HCT116 (cell line): ENCODE results near the gene CSNK2B. TPM values are rescaled to one million over a fixed set of nuclear protein-coding genes. Genes with fewer than 3 reads are reported as not detected.

Experiments
- ATAC-seq: fragments of 200-7000 bp; cut with Tn5 transposase; 2 replicates; pipeline ENCODE4 v1.9.1; 2020; ENCODE audit warnings: mild to moderate bottlenecking, moderate library complexity
- BruUV-seq: library from RNA; stranded (reverse); fragments of 400-500 nt; replicated peaks from 2 replicates; lab custom pipeline; 2021; lab: Mats Ljungman, UMichigan
- CTCF ChIA-PET: fragments of 300-600 bp; sonication (Branson Sonifier 250); formaldehyde crosslinking; loops from one replicate; lab custom pipeline; 2021; ENCODE audit warnings: antibody characterized with exemption; lab: Charles Lee
- POLR2A ChIA-PET: fragments of 300-600, 350-600 bp; sonication (Branson Sonifier 250); formaldehyde crosslinking; loops from one replicate; lab custom pipeline; 2021; ENCODE audit warnings: antibody characterized with exemption; lab: Charles Lee
- RAD21 ChIA-PET, 2 experiments: fragments of 300-600 bp; sonication (Branson Sonifier 250); formaldehyde crosslinking; loops; one replicate each; lab custom pipeline; 2023; ENCODE audit warnings: low total read pairs in 2 of 2; ENCODE audit not compliant: uncharacterized antibody in 2 of 2, unreplicated experiment in 2 of 2, low non-redundant PET in 1 of 2; lab: Charles Lee
- DNase-seq: peaks from one replicate; pipeline ENCODE4 v3.0.0-alpha.2; 2010; ENCODE audit warnings: low read depth, low spot score
- H2AFZ ChIP-seq: fragments of 200-600 bp; shearing (Covaris generic), sonication (generic); 2 replicates; pipeline ENCODE4 v1.6.1; 2017; ENCODE audit warnings: low read depth, mixed run types, mixed read lengths, antibody characterized with exemption, low read length; ENCODE audit not compliant: poor library complexity, severe bottlenecking
- H3K27ac ChIP-seq: 2 replicates; pipeline ENCODE4 v1.5.1; 2012; ENCODE audit warnings: low read depth, low read length
- H3K27me3 ChIP-seq: fragments of 200-600 bp; sonication (generic); 2 replicates; pipeline ENCODE4 v1.6.1; 2016; ENCODE audit warnings: mixed run types, low read length, mixed read lengths; ENCODE audit not compliant: insufficient read depth
- H3K36me3 ChIP-seq, 2 experiments: fragments of 200-500 bp in 1 of 2; fragments of 200-600 bp in 1 of 2; sonication (Bioruptor generic) in 1 of 2; sonication (generic) in 1 of 2; 2 replicates each; pipeline versions ENCODE4 v1.5.1 to v1.6.1; 2014 to 2016; ENCODE audit warnings: low read length in 2 of 2, inconsistent platforms in 1 of 2, mixed read lengths in 1 of 2, mixed run types in 1 of 2; ENCODE audit not compliant: insufficient read depth in 2 of 2, control insufficient read depth in 1 of 2
- H3K4me1 ChIP-seq, 2 experiments: fragments of 200-600 bp in 1 of 2; sonication (generic) in 1 of 2; 2 replicates each; pipeline versions ENCODE4 v1.5.1 to v1.6.1; 2012 to 2017; ENCODE audit warnings: low read length in 2 of 2, inconsistent platforms in 1 of 2, mild to moderate bottlenecking in 1 of 2, mixed read lengths in 1 of 2, mixed run types in 1 of 2, moderate library complexity in 1 of 2; ENCODE audit not compliant: insufficient read depth in 2 of 2, control insufficient read depth in 1 of 2
- H3K4me2 ChIP-seq: fragments of 200-600 bp; sonication (generic); 2 replicates; pipeline ENCODE4 v1.6.1; 2017; ENCODE audit warnings: mixed run types, low read length, mixed read lengths
- H3K4me3 ChIP-seq, 2 experiments: fragments of 200-600 bp in 1 of 2; sonication (generic) in 1 of 2; replicated peaks in 1 of 2; 2 replicates each; pipeline ENCODE4 v1.5.1; 2011 to 2016; ENCODE audit warnings: low read length in 2 of 2, control low read depth in 1 of 2, low read depth in 1 of 2, mild to moderate bottlenecking in 1 of 2, mixed read lengths in 1 of 2, mixed run types in 1 of 2
- H3K79me2 ChIP-seq: fragments of 200-600 bp; sonication (generic); 2 replicates; pipeline ENCODE4 v1.6.1; 2017; ENCODE audit warnings: mild to moderate bottlenecking, mixed run types, low read length, moderate library complexity, mixed read lengths; ENCODE audit not compliant: insufficient read depth
- H3K9ac ChIP-seq: fragments of 200-600 bp; sonication (generic); 2 replicates; pipeline ENCODE4 v1.6.1; 2016; ENCODE audit warnings: low read length, mixed read lengths
- H3K9me2 ChIP-seq: fragments of 200-600 bp; sonication (generic), shearing (Covaris generic); 2 replicates; pipeline ENCODE4 v1.6.1; 2017; ENCODE audit warnings: mixed run types, mild to moderate bottlenecking, moderate library complexity; ENCODE audit not compliant: insufficient read depth
- H3K9me3 ChIP-seq, 2 experiments: fragments of 200-500 bp in 1 of 2; fragments of 200-600 bp in 1 of 2; sonication (Bioruptor generic) in 1 of 2; sonication (generic) in 1 of 2; 2 replicates each; pipeline ENCODE4 v1.6.1; 2014 to 2017; ENCODE audit warnings: low read length in 2 of 2, mixed read lengths in 2 of 2, inconsistent platforms in 1 of 2, low read depth in 1 of 2, mild to moderate bottlenecking in 1 of 2, mixed run types in 1 of 2, moderate library complexity in 1 of 2; ENCODE audit not compliant: control insufficient read depth in 1 of 2, insufficient read depth in 1 of 2
- H4K20me1 ChIP-seq: fragments of 200-600 bp; sonication (generic), shearing (Covaris generic); 2 replicates; pipeline ENCODE4 v1.6.1; 2017; ENCODE audit warnings: mixed run types, mild to moderate bottlenecking, moderate library complexity; ENCODE audit not compliant: insufficient read depth
- ATF3 ChIP-seq: IDR thresholded peaks from 2 replicates; pipeline ENCODE4 v1.6.1; 2012
- CEBPB ChIP-seq: IDR thresholded peaks from 2 replicates; pipeline ENCODE4 v1.6.1; 2012; ENCODE audit warnings: low read depth
- CTCF ChIP-seq, 3 experiments: fragments of 200-600 bp in 1 of 3; sonication (generic) in 1 of 3; IDR thresholded peaks in 2 of 3; conservative IDR thresholded peaks in 1 of 3; 2 replicates each; pipeline ENCODE4 v1.5.1; 2012 to 2017; ENCODE audit warnings: low read depth in 2 of 3, low read length in 2 of 3, antibody characterized with exemption in 1 of 3, borderline replicate concordance in 1 of 3, control low read depth in 1 of 3, mild to moderate bottlenecking in 1 of 3, mixed read lengths in 1 of 3, mixed run types in 1 of 3, moderate library complexity in 1 of 3; ENCODE audit not compliant: insufficient read depth in 1 of 3
- EZH2phosphoT487 ChIP-seq: fragments of 200-600 bp; IDR thresholded peaks from 2 replicates; pipeline ENCODE4 v1.6.1; 2018; ENCODE audit warnings: antibody characterized with exemption, borderline replicate concordance
- POLR2A ChIP-seq: IDR thresholded peaks from 2 replicates; pipeline ENCODE4 v1.7.0; 2011; ENCODE audit warnings: borderline replicate concordance; ENCODE audit not compliant: insufficient read depth, insufficient read length; ENCODE audit errors: extremely low read depth
- POLR2AphosphoS5 ChIP-seq: IDR thresholded peaks from 2 replicates; pipeline ENCODE4 v1.6.1; 2011; ENCODE audit warnings: mild to moderate bottlenecking, low read depth, low read length, moderate library complexity
- REST ChIP-seq: IDR thresholded peaks from 2 replicates; pipeline ENCODE4 v1.6.1; 2012; ENCODE audit warnings: low read depth
- SIN3A ChIP-seq: IDR thresholded peaks from 2 replicates; pipeline ENCODE4 v1.6.1; 2012; ENCODE audit warnings: low read depth
- TCF7L2 ChIP-seq: IDR thresholded peaks from 2 replicates; pipeline ENCODE4 v1.7.0; 2011; ENCODE audit warnings: borderline replicate concordance, inconsistent platforms; ENCODE audit not compliant: insufficient read depth, insufficient read length; ENCODE audit errors: extremely low read depth
- YY1 ChIP-seq: IDR thresholded peaks from 2 replicates; pipeline ENCODE4 v1.6.1; 2011; ENCODE audit warnings: low read length, low read depth, moderate library complexity, mild to moderate bottlenecking; ENCODE audit not compliant: insufficient replicate concordance; ENCODE audit errors: extremely low read depth
- ZFX ChIP-seq: fragments of 450-650 bp; IDR thresholded peaks from 2 replicates; pipeline ENCODE4 v1.6.1; 2017
- intact Hi-C: fragments of 100-400 bp; cut with micrococcal nuclease; formaldehyde crosslinking; loops from 2 replicates; pipeline ENCODE4 v1.10.0; 2022
- total RNA-seq: library from RNA; stranded (reverse); gene quantifications from one replicate; pipeline ENCODE4 v1.2.1, GENCODE V29; 2021; ENCODE audit not compliant: unreplicated experiment

The CSNK2B gene
- total RNA-seq, 1 experiment from 2014 or later, result 210 TPM

GRCh38 chr6:31686483-31686882 lies 20.6 kb downstream of the CSNK2B start:
- CTCF ChIA-PET, result no interaction called here
- intact Hi-C loops, result no loop called here

More at GRCh38 chr6:31686483-31686882, 20.6 kb downstream of the CSNK2B start:
- no peak for DNase-seq
- Histone ChIP-seq H3K36me3 (peaks cover 7 to 25% of the 10 kb centered on the region in 2 experiments; a peak in 2 of 4 replicates), H3K4me1 (peaks cover 14 to 21% of the 10 kb centered on the region in 2 experiments), H3K9ac (no peak overlapping the region), H3K27ac (no peak overlapping the region), H3K4me3 (no peak overlapping the region), H3K9me2 (no peaks in the 10 kb centered on the region), H2AFZ (no peak overlapping the region), H3K9me3 (no peaks in the 10 kb centered on the region), H3K4me2 (no peak overlapping the region), H4K20me1 (no peaks in the 10 kb centered on the region), H3K27me3 (no peaks in the 10 kb centered on the region), H3K79me2 (no peaks in the 10 kb centered on the region)
- BruUV-seq, result no TSS peak
- ATAC-seq, result no peak
- TF ChIP-seq CEBPB, result no peak
- TF ChIP-seq TCF7L2, result no peak
- no peak for TF ChIP-seq CTCF (IDR thresholded peaks at IDR 0.05 in 2 of 3, conservative IDR thresholded peaks at IDR 0.05 in 1 of 3; ENCODE audit: borderline replicate concordance in 1 of 3, insufficient read depth in 1 of 3, low read depth in 2 of 3, low read length in 2 of 3)
- no peak for TF ChIP-seq YY1
- no peak for TF ChIP-seq SIN3A
- TF ChIP-seq ATF3, result no peak
- no peak for TF ChIP-seq EZH2phosphoT487
- TF ChIP-seq POLR2AphosphoS5, result no peak
- no peak for TF ChIP-seq POLR2A
- no peak for TF ChIP-seq REST
- no peak for TF ChIP-seq ZFX
- ChIA-PET RAD21 (no interaction called here), POLR2A (no interaction called here)
